Body of pancreas (tissue), 4 donors: ENCODE data around the gene EFHB. TPM values are rescaled to one million over a fixed set of nuclear protein-coding genes. Genes with fewer than 3 reads are reported as not detected.
"Not testable (repeated sequence)": the region's sequence is repeated elsewhere in the genome, so short reads cannot be mapped to it uniquely, and the experiment has no call there.

ENCODE experiments used
- ATAC-seq: fragments of 150-250 bp; one replicate; pipeline ENCODE4 v1.9.1; 2016
- DNase-seq, 4 donors: peaks; one replicate each; pipeline ENCODE4 v3.0.0-alpha.2; 2019
- H3K27ac ChIP-seq, 4 donors: fragments of 200-600 bp; sonication (generic); 1 replicate in 3 of 4; 2 replicates in 1 of 4; pipeline versions ENCODE4 v1.5.1 to v1.6.1; 2016 to 2019; ENCODE audit warnings: mild to moderate bottlenecking in 1 of 4, mixed read lengths in 1 of 4, moderate library complexity in 1 of 4
- H3K27me3 ChIP-seq, 2 donors: fragments of 200-600 bp; sonication (generic); one replicate each; pipeline ENCODE4 v1.6.0; 2016; ENCODE audit warnings: mild to moderate bottlenecking in 1 of 2
- H3K36me3 ChIP-seq, 2 donors: fragments of 200-600 bp; sonication (generic); replicated peaks in 1 of 2; 2 replicates each; pipeline ENCODE4 v1.5.1; 2016; ENCODE audit warnings: low read depth in 2 of 2; ENCODE audit not compliant: insufficient read depth in 1 of 2
- H3K4me1 ChIP-seq: fragments of 200-600 bp; sonication (generic); one replicate; pipeline ENCODE4 v1.6.0; 2016
- H3K4me3 ChIP-seq, 2 donors: fragments of 200-600 bp; sonication (generic); 1 replicate in 1 of 2; 2 replicates in 1 of 2; pipeline ENCODE4 v1.5.1; 2016 to 2019
- H3K9me3 ChIP-seq, 3 donors: fragments of 200-600 bp; sonication (generic); 1 replicate in 2 of 3; 2 replicates in 1 of 3; pipeline ENCODE4 v1.5.1; 2016
- POLR2A ChIP-seq, 3 donors: fragments of 450-650 bp; IDR thresholded peaks; one replicate each; pipeline ENCODE4 v1.6.1; 2016; ENCODE audit warnings: antibody characterized with exemption in 3 of 3, mild to moderate bottlenecking in 2 of 3
- WGBS, 2 donors: methylation state at CpG; one replicate each; pipeline ENCODE4 v1.1.5; 2017; 5-methylcytosine and 5-hydroxymethylcytosine counted together
- intact Hi-C: fragments of 100-400 bp; cut with DNase I; formaldehyde crosslinking; loops from one replicate; pipeline ENCODE4 v1.15.1; 2023
- total RNA-seq, 2 donors: library from RNA; depleted of rRNA; stranded (reverse); fragments of >200 nt; gene quantifications; one replicate each; pipeline ENCODE4 v1.1.0, GENCODE V29; 2016
- TF ChIP-seq, protein P1 (sequence below), 7 experiments: fragments of 450-650 bp in 4 of 7; fragments of 200-600 bp in 3 of 7; sonication (generic) in 3 of 7; IDR thresholded peaks; one replicate each; pipeline ENCODE4 v1.5.1; 2016 to 2019; ENCODE audit warnings: antibody characterized with exemption in 7 of 7

Gene EFHB
- total RNA-seq, 2 donors from 2014 or later, result 1.3 TPM; not detected in 1

DNA sequence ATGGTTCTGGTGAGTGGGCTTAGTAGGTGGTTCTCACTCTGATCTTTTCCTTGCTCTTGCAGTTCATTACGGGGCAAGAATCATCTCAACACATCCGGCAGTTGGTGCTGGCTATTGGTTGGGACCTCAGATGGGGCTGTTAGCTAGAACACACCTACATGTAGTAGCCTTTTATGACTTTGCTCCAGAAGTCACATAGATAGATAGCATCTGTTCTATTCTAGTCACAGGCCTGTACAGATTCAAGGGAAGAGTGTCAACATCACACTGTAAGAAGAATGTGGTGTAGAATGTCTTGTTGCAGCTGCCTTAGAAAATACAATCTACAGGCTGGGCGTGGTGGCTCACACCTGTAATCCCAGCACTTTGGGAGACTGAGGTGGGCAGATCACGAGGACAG is 27.9 kb upstream of the EFHB start:
- ATAC-seq, result no peak
- H3K4me1 ChIP-seq, result peaks cover 4% of the 10 kb centered on the region
- DNase-seq, result no peak
- no peaks in the 10 kb centered on the region for H3K27me3 ChIP-seq
- H3K36me3 ChIP-seq, result no peaks in the 10 kb centered on the region
- TF ChIP-seq, protein P1, sequence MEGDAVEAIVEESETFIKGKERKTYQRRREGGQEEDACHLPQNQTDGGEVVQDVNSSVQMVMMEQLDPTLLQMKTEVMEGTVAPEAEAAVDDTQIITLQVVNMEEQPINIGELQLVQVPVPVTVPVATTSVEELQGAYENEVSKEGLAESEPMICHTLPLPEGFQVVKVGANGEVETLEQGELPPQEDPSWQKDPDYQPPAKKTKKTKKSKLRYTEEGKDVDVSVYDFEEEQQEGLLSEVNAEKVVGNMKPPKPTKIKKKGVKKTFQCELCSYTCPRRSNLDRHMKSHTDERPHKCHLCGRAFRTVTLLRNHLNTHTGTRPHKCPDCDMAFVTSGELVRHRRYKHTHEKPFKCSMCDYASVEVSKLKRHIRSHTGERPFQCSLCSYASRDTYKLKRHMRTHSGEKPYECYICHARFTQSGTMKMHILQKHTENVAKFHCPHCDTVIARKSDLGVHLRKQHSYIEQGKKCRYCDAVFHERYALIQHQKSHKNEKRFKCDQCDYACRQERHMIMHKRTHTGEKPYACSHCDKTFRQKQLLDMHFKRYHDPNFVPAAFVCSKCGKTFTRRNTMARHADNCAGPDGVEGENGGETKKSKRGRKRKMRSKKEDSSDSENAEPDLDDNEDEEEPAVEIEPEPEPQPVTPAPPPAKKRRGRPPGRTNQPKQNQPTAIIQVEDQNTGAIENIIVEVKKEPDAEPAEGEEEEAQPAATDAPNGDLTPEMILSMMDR (IDR thresholded peaks at IDR 0.05), result no peak
- no peak for TF ChIP-seq POLR2A (IDR thresholded peaks at IDR 0.05)
- 93 to 100% methylated on average over 4 of the region's 4 CpGs for WGBS, 2 donors
- no peaks in the 10 kb centered on the region for H3K9me3 ChIP-seq
- H3K4me3 ChIP-seq, result no peak overlapping the region
- no peak overlapping the region for H3K27ac ChIP-seq
- intact Hi-C loops, result no loop called here

DNA sequence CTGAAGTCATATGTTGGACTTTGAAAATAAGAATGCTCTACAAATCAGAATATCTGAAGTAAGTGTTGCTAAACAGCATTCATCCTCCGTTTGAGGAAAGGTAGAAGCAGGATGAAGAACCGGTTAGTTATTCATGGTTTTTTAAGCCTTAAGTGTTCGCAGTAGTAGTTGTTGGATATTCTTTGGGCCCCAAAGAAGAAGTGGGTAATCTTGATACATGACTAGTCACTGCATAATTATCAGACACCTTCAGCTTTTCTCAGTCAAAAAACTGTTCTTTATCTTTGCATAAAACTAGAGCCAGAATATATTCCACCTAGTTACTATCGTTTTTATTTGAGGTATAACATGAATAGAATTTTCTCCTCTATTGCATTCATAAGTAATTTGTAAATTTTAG is 26.7 kb upstream of the EFHB start:
- Histone ChIP-seq H3K36me3 (no peaks in the 10 kb centered on the region), H3K27me3 (no peaks in the 10 kb centered on the region), H3K27ac (no peak overlapping the region), H3K4me1 (peaks cover 4% of the 10 kb centered on the region), H3K9me3 (no peaks in the 10 kb centered on the region), H3K4me3 (no peak overlapping the region)
- intact Hi-C loops, result no loop called here
- no peak for DNase-seq
- ATAC-seq, result no peak
- TF ChIP-seq, protein P1 (IDR thresholded peaks at IDR 0.05), result no peak
- TF ChIP-seq POLR2A (IDR thresholded peaks at IDR 0.05), result no peak
- WGBS, 2 donors, result 65 to 68% methylated on average over 4 of the region's 4 CpGs

DNA sequence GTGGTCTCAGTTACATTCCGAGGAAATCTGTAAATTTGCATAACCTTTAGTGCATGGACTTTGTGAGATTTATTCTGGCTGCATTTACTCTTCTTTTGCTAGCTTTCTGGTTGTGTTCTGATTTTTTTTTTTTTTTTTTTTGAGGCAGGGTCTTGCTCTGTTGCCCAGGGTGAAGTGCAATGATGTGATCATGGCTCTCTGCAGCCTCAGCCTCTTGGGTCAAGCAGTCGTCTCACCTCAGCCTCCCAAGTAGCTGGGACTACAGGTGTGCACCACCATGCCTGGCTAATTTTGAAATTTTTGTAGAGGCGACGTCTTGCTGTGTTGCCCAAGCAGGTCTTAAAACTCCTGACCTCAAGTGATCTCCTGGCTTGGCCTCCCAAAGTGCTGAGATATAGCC is 25.5 kb upstream of the EFHB start:
- Histone ChIP-seq H3K27me3 (no peaks in the 10 kb centered on the region), H3K4me3 (no peak overlapping the region), H3K9me3 (no peaks in the 10 kb centered on the region), H3K27ac (no peak overlapping the region), H3K4me1 (peaks cover 4% of the 10 kb centered on the region), H3K36me3 (no peaks in the 10 kb centered on the region)
- no peak for TF ChIP-seq POLR2A (IDR thresholded peaks at IDR 0.05)
- TF ChIP-seq, protein P1 (IDR thresholded peaks at IDR 0.05), result no peak
- intact Hi-C loops, result no loop called here
- 66 to 88% methylated on average over 3 to 4 of the region's 4 CpGs for WGBS, 2 donors
- DNase-seq (no peak), ATAC-seq (no peak)

DNA sequence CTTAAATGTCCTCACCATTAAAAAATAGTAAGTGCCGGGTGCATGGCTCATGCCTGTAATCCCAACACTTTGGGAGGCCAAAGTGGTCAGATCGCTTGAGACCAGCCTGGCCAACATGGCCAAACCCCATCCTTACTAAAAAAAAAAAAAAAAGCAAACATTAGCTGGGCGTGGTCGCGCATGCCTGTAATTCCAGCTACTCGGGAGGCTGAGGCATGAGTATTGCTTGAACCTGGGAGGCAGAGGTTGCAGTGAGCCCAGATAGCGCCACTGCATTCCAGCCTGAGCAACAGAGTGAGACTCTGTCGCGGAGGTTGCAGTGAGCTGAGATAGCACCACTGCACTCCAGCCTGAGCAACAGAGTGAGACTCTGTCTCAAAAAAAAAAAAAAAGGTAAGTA is 23.3 kb upstream of the EFHB start:
- WGBS, 2 donors, result 91 to 96% methylated on average over 9 of the region's 9 CpGs
- not testable (repeated sequence) for H3K36me3 ChIP-seq

DNA sequence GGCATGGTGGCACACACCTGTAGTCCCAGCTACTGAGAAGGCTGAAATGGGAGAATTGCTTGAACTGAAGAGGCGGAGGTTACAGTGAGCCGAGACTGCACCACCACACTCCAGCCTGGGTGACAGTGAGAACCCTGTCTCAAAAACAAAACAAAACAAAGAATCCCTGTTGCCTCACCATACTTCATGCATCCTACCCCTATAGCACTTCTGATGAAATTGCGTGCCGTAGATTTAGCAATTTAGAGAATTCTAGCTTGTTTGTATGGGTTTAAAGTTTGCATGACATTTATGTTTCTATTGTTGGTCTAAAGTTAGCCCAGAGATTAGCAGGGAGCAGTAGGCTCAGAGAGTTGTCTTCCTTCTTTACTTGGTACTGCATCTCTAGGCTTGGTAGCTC is 20.7 kb upstream of the EFHB start:
- ATAC-seq (no peak), DNase-seq (no peak)
- WGBS, 2 donors, result 96% methylated on average over 4 of the region's 4 CpGs
- Histone ChIP-seq H3K4me3 (no peak overlapping the region), H3K36me3 (peaks cover 0 to 2% of the 10 kb centered on the region in 2 donors), H3K4me1 (peaks cover 26% of the 10 kb centered on the region), H3K9me3 (no peaks in the 10 kb centered on the region), H3K27me3 (no peaks in the 10 kb centered on the region), H3K27ac (no peak overlapping the region)
- intact Hi-C loops, result no loop called here
- TF ChIP-seq, protein P1 (IDR thresholded peaks at IDR 0.05), result no peak
- no peak for TF ChIP-seq POLR2A (IDR thresholded peaks at IDR 0.05)

More for the DNA sequence above, 23.3 kb upstream of the EFHB start:
- intact Hi-C loops, H3K4me1 ChIP-seq, DNase-seq, H3K27me3 ChIP-seq, H3K27ac ChIP-seq, H3K4me3 ChIP-seq, H3K9me3 ChIP-seq, ATAC-seq: not testable (repeated sequence)
